Activated naive CD4-positive, alpha-beta T cell treated with anti-CD3 and anti-CD28 coated beads, Interleukin-2, amount 50 U/mL, for 24 hours (primary cell): ENCODE data around the gene SERPINA4.
"Not testable (repeated sequence)": the region's sequence is repeated elsewhere in the genome, so short reads cannot be mapped to it uniquely, and the experiment has no call there.

Experiments used
- H3K27ac Mint-ChIP-seq: one replicate; pipeline ENCODE4 v1.8.0; 2021; ENCODE audit warnings: mild to moderate bottlenecking, mixed read lengths
- H3K27me3 Mint-ChIP-seq: one replicate; pipeline ENCODE4 v1.8.0; 2021; ENCODE audit warnings: mixed read lengths
- H3K36me3 Mint-ChIP-seq: one replicate; pipeline ENCODE4 v1.8.0; 2021; ENCODE audit warnings: mixed read lengths
- H3K4me1 Mint-ChIP-seq: one replicate; pipeline ENCODE4 v1.8.0; 2021; ENCODE audit warnings: mixed read lengths
- H3K4me3 Mint-ChIP-seq: one replicate; pipeline ENCODE4 v1.8.0; 2021; ENCODE audit warnings: mild to moderate bottlenecking, mixed read lengths
- H3K9me3 Mint-ChIP-seq: one replicate; pipeline ENCODE4 v1.8.0; 2021; ENCODE audit warnings: mixed read lengths

Gene SERPINA4

GRCh38 chr14:94605361-94605760, 44.1 kb downstream of the SERPINA4 start:
- H3K4me1 Mint-ChIP-seq: no peaks in the 10 kb centered on the region
- H3K4me3 Mint-ChIP-seq: no peak overlapping the region
- H3K9me3 Mint-ChIP-seq: no peaks in the 10 kb centered on the region
- H3K27me3 Mint-ChIP-seq: peaks cover 2% of the 10 kb centered on the region
- H3K36me3 Mint-ChIP-seq: no peaks in the 10 kb centered on the region
- no peak overlapping the region for H3K27ac Mint-ChIP-seq

GRCh38 chr14:94608966-94609365, 47.7 kb downstream of the SERPINA4 start:
- not testable (repeated sequence) for H3K9me3 Mint-ChIP-seq, H3K4me1 Mint-ChIP-seq, H3K4me3 Mint-ChIP-seq, H3K27me3 Mint-ChIP-seq, H3K27ac Mint-ChIP-seq, H3K36me3 Mint-ChIP-seq

- H3K4me3 Mint-ChIP-seq: no peak overlapping the region
- H3K27me3 Mint-ChIP-seq: no peaks in the 10 kb centered on the region
- H3K27ac Mint-ChIP-seq: no peak overlapping the region
- no peaks in the 10 kb centered on the region for H3K9me3 Mint-ChIP-seq
- H3K36me3 Mint-ChIP-seq: no peaks in the 10 kb centered on the region
- H3K4me1 Mint-ChIP-seq: no peaks in the 10 kb centered on the region
Measured at GRCh38 chr14:94611179-94611578, 49.9 kb downstream of the SERPINA4 start.

GRCh38 chr14:94612174-94612573, 50.9 kb downstream of the SERPINA4 start, which contains the start of gene SERPINA3:
Gene SERPINA3, plus strand, starts transcription at chr14:94612391. Its CDS starts 2,051 bp downstream, at chr14:94614442.
- Mint-ChIP-seq H3K4me3 (no peak within 1 kb of the TSS), H3K27ac (no peak within 1 kb of the TSS), H3K9me3 (no peaks in the 10 kb centered on the region), H3K36me3 (no peaks in the 10 kb centered on the region), H3K27me3 (no peaks in the 10 kb centered on the region), H3K4me1 (no peaks in the 10 kb centered on the region)

- H3K36me3 Mint-ChIP-seq: no peaks in the 10 kb centered on the region
- H3K4me1 Mint-ChIP-seq: no peaks in the 10 kb centered on the region
- no peaks in the 10 kb centered on the region for H3K9me3 Mint-ChIP-seq
- no peaks in the 10 kb centered on the region for H3K27me3 Mint-ChIP-seq
- no peak overlapping the region for H3K27ac Mint-ChIP-seq
- no peak overlapping the region for H3K4me3 Mint-ChIP-seq
Measured at GRCh38 chr14:94612580-94613554, 51.6 kb downstream of the SERPINA4 start.

GRCh38 chr14:94613720-94614644, 52.7 kb downstream of the SERPINA4 start:
- peaks cover 5% of the 10 kb centered on the region for H3K9me3 Mint-ChIP-seq
- no peaks in the 10 kb centered on the region for H3K27me3 Mint-ChIP-seq
- H3K27ac Mint-ChIP-seq: no peak overlapping the region
- H3K4me3 Mint-ChIP-seq: no peak overlapping the region
- H3K4me1 Mint-ChIP-seq: no peaks in the 10 kb centered on the region
- no peaks in the 10 kb centered on the region for H3K36me3 Mint-ChIP-seq

GRCh38 chr14:94614802-94615201, 53.6 kb downstream of the SERPINA4 start:
- Mint-ChIP-seq H3K4me3 (no peak overlapping the region), H3K36me3 (no peaks in the 10 kb centered on the region), H3K4me1 (no peaks in the 10 kb centered on the region), H3K27me3 (no peaks in the 10 kb centered on the region), H3K27ac (no peak overlapping the region), H3K9me3 (peaks cover 8% of the 10 kb centered on the region)

GRCh38 chr14:94615254-94615653, 54.0 kb downstream of the SERPINA4 start:
- H3K4me3 Mint-ChIP-seq: no peak overlapping the region
- H3K4me1 Mint-ChIP-seq: no peaks in the 10 kb centered on the region
- H3K27ac Mint-ChIP-seq: no peak overlapping the region
- H3K27me3 Mint-ChIP-seq: no peaks in the 10 kb centered on the region
- H3K9me3 Mint-ChIP-seq: peaks cover 8% of the 10 kb centered on the region
- H3K36me3 Mint-ChIP-seq: no peaks in the 10 kb centered on the region

GRCh38 chr14:94615823-94616570, 54.8 kb downstream of the SERPINA4 start:
- H3K36me3 Mint-ChIP-seq: no peaks in the 10 kb centered on the region
- peaks cover 8% of the 10 kb centered on the region for H3K9me3 Mint-ChIP-seq
- no peak overlapping the region for H3K27ac Mint-ChIP-seq
- H3K4me3 Mint-ChIP-seq: no peak overlapping the region
- no peaks in the 10 kb centered on the region for H3K4me1 Mint-ChIP-seq
- H3K27me3 Mint-ChIP-seq: no peaks in the 10 kb centered on the region

GRCh38 chr14:94617366-94617941, 56.2 kb downstream of the SERPINA4 start:
- Mint-ChIP-seq H3K27me3 (peaks cover 2% of the 10 kb centered on the region), H3K4me3 (no peak overlapping the region), H3K4me1 (no peaks in the 10 kb centered on the region), H3K27ac (no peak overlapping the region), H3K9me3 (peaks cover 8% of the 10 kb centered on the region), H3K36me3 (no peaks in the 10 kb centered on the region)

- no peaks in the 10 kb centered on the region for H3K36me3 Mint-ChIP-seq
- no peaks in the 10 kb centered on the region for H3K4me1 Mint-ChIP-seq
- peaks cover 8% of the 10 kb centered on the region for H3K9me3 Mint-ChIP-seq
- H3K27me3 Mint-ChIP-seq: peaks cover 2% of the 10 kb centered on the region
- H3K27ac Mint-ChIP-seq: no peak overlapping the region
- no peak overlapping the region for H3K4me3 Mint-ChIP-seq
Measured at GRCh38 chr14:94617988-94618822, 57.0 kb downstream of the SERPINA4 start.

GRCh38 chr14:94619297-94619696, 58.1 kb downstream of the SERPINA4 start:
- no peaks in the 10 kb centered on the region for H3K36me3 Mint-ChIP-seq
- peaks cover 8% of the 10 kb centered on the region for H3K9me3 Mint-ChIP-seq
- peaks cover 3% of the 10 kb centered on the region for H3K27me3 Mint-ChIP-seq
- no peak overlapping the region for H3K4me3 Mint-ChIP-seq
- H3K4me1 Mint-ChIP-seq: no peaks in the 10 kb centered on the region
- H3K27ac Mint-ChIP-seq: no peak overlapping the region
